Gastroesophageal sphincter (tissue), 4 donors: ENCODE measurements around the gene GPX2. TPM values are rescaled to one million over a fixed set of nuclear protein-coding genes. Genes with fewer than 3 reads are reported as not detected.

Experiments
- ATAC-seq: fragments of 150-250 bp; one replicate; pipeline ENCODE4 v1.9.1; 2016; ENCODE audit warnings: mild to moderate bottlenecking, moderate library complexity
- H3K27ac ChIP-seq, 4 donors: fragments of 200-600 bp; sonication (generic) in 3 of 4; 1 replicate in 3 of 4; 2 replicates in 1 of 4; pipeline ENCODE4 v1.5.1; 2016 to 2019
- H3K27me3 ChIP-seq: fragments of 200-600 bp; sonication (generic); one replicate; pipeline ENCODE4 v1.5.1; 2019
- H3K36me3 ChIP-seq, 2 donors: fragments of 200-600 bp; sonication (generic); one replicate each; pipeline ENCODE4 v1.5.1; 2019; ENCODE audit warnings: control low read depth in 1 of 2
- H3K4me1 ChIP-seq, 3 donors: fragments of 200-600 bp; sonication (generic); 1 replicate in 2 of 3; 2 replicates in 1 of 3; pipeline ENCODE4 v1.5.1; 2016 to 2019; ENCODE audit warnings: control low read depth in 2 of 3
- H3K4me3 ChIP-seq, 2 donors: fragments of 200-600 bp; sonication (generic); one replicate each; pipeline ENCODE4 v1.5.1; 2019; ENCODE audit warnings: mild to moderate bottlenecking in 1 of 2, moderate library complexity in 1 of 2
- H3K9me3 ChIP-seq, 3 donors: fragments of 200-600 bp; sonication (generic); one replicate each; pipeline ENCODE4 v1.5.1; 2017 to 2019; ENCODE audit warnings: control low read depth in 2 of 3
- CTCF ChIP-seq, 4 experiments: fragments of 200-600 bp in 2 of 4; fragments of 450-650 bp in 2 of 4; sonication (generic) in 1 of 4; IDR thresholded peaks; one replicate each; pipeline ENCODE4 v1.5.1; 2017 to 2019; ENCODE audit warnings: antibody characterized with exemption in 4 of 4, mild to moderate bottlenecking in 2 of 4, moderate library complexity in 2 of 4
- EP300 ChIP-seq: sonication (generic); formaldehyde crosslinking; IDR thresholded peaks from one replicate; pipeline ENCODE4 v1.6.1; 2017; ENCODE audit warnings: antibody characterized with exemption, mild to moderate bottlenecking
- POLR2A ChIP-seq, 2 donors: fragments of 450-650 bp; IDR thresholded peaks; one replicate each; pipeline ENCODE4 v1.6.1; 2017; ENCODE audit warnings: antibody characterized with exemption in 2 of 2, mild to moderate bottlenecking in 2 of 2, moderate library complexity in 1 of 2
- POLR2AphosphoS5 ChIP-seq: sonication (generic); formaldehyde crosslinking; IDR thresholded peaks from one replicate; pipeline ENCODE4 v1.6.1; 2017; ENCODE audit warnings: antibody characterized with exemption
- WGBS, 2 donors: methylation state at CpG; one replicate each; pipeline ENCODE4 v1.1.5; 2018; ENCODE audit warnings: low coverage in 1 of 2; 5-methylcytosine and 5-hydroxymethylcytosine counted together
- total RNA-seq, 4 donors: library from RNA; depleted of rRNA; stranded (reverse); fragments of >200 nt; gene quantifications; one replicate each; pipeline ENCODE4 v1.1.0, GENCODE V29; 2016

Gene GPX2
- total RNA-seq, 4 donors from 2014 or later = 0.93 to 10.6 (median 1.4) TPM; not detected in 1

- H3K9me3 ChIP-seq = no peaks in the 10 kb centered on the region
- H3K27ac ChIP-seq = peak within 1 kb of the TSS; percentile 51 to 90 (median 88)
- H3K4me3 ChIP-seq = peak within 1 kb of the TSS; percentile 64 to 81
- no peaks in the 10 kb centered on the region for H3K27me3 ChIP-seq
- H3K4me1 ChIP-seq = peaks cover 0 to 35% (median 10%) of the 10 kb centered on the region in 3 donors
- peak; percentile 98 for ATAC-seq
- TF ChIP-seq POLR2AphosphoS5 = peak; percentile 89
- TF ChIP-seq EP300 = no peak
- peak; percentile 55 to 89 (median 72) for TF ChIP-seq CTCF (IDR thresholded peaks at IDR 0.05)
- TF ChIP-seq POLR2A (IDR thresholded peaks at IDR 0.05) = peak in 1 of 2 donors; percentile 24
- H3K36me3 ChIP-seq = no peaks in the 10 kb centered on the region
- WGBS, 2 donors = 0% methylated on average over 7 to 14 of the region's 65 CpGs
Measured at GRCh38 chr14:64986648-64987437, 44.3 kb upstream of the GPX2 start, which contains the start of gene FNTB. Gene FNTB, plus strand, starts transcription at chr14:64986895. Its CDS starts 59 bp downstream, at chr14:64986954.

GRCh38 chr14:64983439-64984310 is 41.1 kb upstream of the GPX2 start:
- peak overlapping the region in 1 of 2 donors; percentile 0 for H3K4me3 ChIP-seq
- ATAC-seq = no peak
- TF ChIP-seq EP300 (no peak), CTCF (IDR thresholded peaks at IDR 0.05) (peak; percentile 45 to 83 (median 62)), POLR2A (IDR thresholded peaks at IDR 0.05) (no peak)
- H3K27ac ChIP-seq = no peak overlapping the region
- no peaks in the 10 kb centered on the region for H3K27me3 ChIP-seq
- H3K4me1 ChIP-seq = peaks cover 0 to 32% (median 10%) of the 10 kb centered on the region in 3 donors
- 2 to 3% methylated on average over 13 of the region's 15 CpGs for WGBS, 2 donors
- H3K36me3 ChIP-seq = no peaks in the 10 kb centered on the region
- H3K9me3 ChIP-seq = no peaks in the 10 kb centered on the region

GRCh38 chr14:64979336-64980074 is 37.0 kb upstream of the GPX2 start:
- 96 to 97% methylated on average over 3 to 4 of the region's 5 CpGs for WGBS, 2 donors
- Histone ChIP-seq H3K4me1 (peaks cover 0 to 10% (median 0%) of the 10 kb centered on the region in 3 donors), H3K36me3 (no peaks in the 10 kb centered on the region), H3K4me3 (no peak overlapping the region), H3K9me3 (no peaks in the 10 kb centered on the region), H3K27me3 (no peaks in the 10 kb centered on the region), H3K27ac (no peak overlapping the region)
- ATAC-seq = no peak
- no peak for TF ChIP-seq EP300
- no peak for TF ChIP-seq POLR2AphosphoS5
- TF ChIP-seq POLR2A (IDR thresholded peaks at IDR 0.05) = no peak
- TF ChIP-seq CTCF (IDR thresholded peaks at IDR 0.05) = no peak

- WGBS, 2 donors = 75 to 83% methylated on average over 1 to 5 of the region's 8 CpGs
- Histone ChIP-seq H3K36me3 (no peaks in the 10 kb centered on the region), H3K4me1 (peaks cover 0 to 17% (median 5%) of the 10 kb centered on the region in 3 donors), H3K27ac (no peak overlapping the region), H3K4me3 (no peak overlapping the region), H3K27me3 (no peaks in the 10 kb centered on the region), H3K9me3 (no peaks in the 10 kb centered on the region)
- TF ChIP-seq CTCF (IDR thresholded peaks at IDR 0.05) = no peak
- no peak for TF ChIP-seq EP300
- TF ChIP-seq POLR2A (IDR thresholded peaks at IDR 0.05) = no peak
- TF ChIP-seq POLR2AphosphoS5 = no peak
- no peak for ATAC-seq
Measured at GRCh38 chr14:64974563-64974962, 32.0 kb upstream of the GPX2 start.
